ENCODE data around the gene ZNF586.
"Not testable (repeated sequence)": the region's sequence is repeated elsewhere in the genome, so short reads cannot be mapped to it uniquely, and the experiment has no call there.

ZNF586 gene

GRCh38 chr19:57812226-57812625, 42.8 kb downstream of the ZNF586 start:
- H3K4me3 ChIP-seq (ENCODE audit: low read depth in 1 of 5, low read length in 5 of 5), result no peak overlapping the region
- H3K36me3 ChIP-seq (ENCODE audit: control insufficient read depth in 5 of 5, insufficient read depth in 5 of 5, low read length in 5 of 5), result peaks cover 10 to 42% (median 20%) of the 10 kb centered on the region in 5 donors
- no peaks in the 10 kb centered on the region for H3K27me3 ChIP-seq (ENCODE audit: control insufficient read depth in 5 of 5, insufficient read depth in 4 of 5, low read length in 5 of 5)
- peaks cover 0 to 2% (median 0%) of the 10 kb centered on the region in 5 donors for H3K9me3 ChIP-seq (ENCODE audit: control insufficient read depth in 5 of 5, low read length in 5 of 5)
- no peak overlapping the region for H3K27ac ChIP-seq (ENCODE audit: low read depth, low read length)
- H3K4me1 ChIP-seq (ENCODE audit: control insufficient read depth in 5 of 5, insufficient read depth in 5 of 5, low read length in 5 of 5), result peaks cover 13 to 26% (median 18%) of the 10 kb centered on the region in 5 donors
- no peak overlapping the region for H3K9ac ChIP-seq (ENCODE audit: low read length in 5 of 5)

DNA sequence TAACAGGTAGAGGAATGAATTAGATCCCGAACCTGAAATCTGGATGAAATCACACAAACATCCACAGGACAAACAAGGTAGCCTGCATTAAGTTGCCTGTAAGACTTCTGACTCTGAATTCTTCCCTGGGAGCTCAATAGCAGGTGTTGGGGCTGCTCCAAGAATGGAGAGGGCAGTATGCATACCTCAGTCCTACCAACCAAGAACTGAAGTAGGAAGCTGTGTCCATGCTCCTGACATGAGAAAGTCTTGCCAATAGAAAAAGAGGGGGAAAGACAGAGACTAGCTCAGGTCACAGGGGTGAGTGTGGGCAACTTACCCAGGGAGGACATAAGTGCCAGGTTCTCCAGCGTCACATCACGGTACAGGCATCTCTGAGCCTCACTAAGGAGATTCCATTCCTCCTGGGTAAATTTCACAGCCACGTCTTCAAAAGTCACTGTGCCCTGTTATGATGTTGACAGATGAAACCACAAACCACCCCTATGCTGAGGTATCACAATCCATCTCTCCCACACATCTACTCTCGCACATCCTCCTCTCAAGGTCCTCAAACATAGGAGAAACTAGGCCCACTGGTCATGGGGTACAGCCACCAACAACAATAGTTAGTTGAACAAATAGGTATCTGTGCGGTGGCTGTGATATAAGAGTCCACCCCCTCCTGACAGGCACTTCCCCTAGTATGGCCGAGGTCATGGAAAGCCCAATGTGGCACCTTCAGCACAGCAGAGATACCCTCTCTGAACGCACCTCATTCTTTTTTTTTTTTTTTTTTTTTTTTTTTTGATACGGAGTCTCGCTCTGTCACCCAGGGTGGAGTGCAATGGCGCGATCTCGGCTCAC, 43.7 kb downstream of the ZNF586 start:
- not testable (repeated sequence) for H3K27ac ChIP-seq (ENCODE audit: low read depth, low read length); H3K4me3 ChIP-seq (ENCODE audit: low read depth in 1 of 5, low read length in 5 of 5); H3K9ac ChIP-seq (ENCODE audit: low read length in 5 of 5); H3K27me3 ChIP-seq (ENCODE audit: control insufficient read depth in 5 of 5, insufficient read depth in 4 of 5, low read length in 5 of 5); H3K9me3 ChIP-seq (ENCODE audit: control insufficient read depth in 5 of 5, low read length in 5 of 5)
- Histone ChIP-seq H3K36me3 (ENCODE audit: control insufficient read depth in 5 of 5, insufficient read depth in 5 of 5, low read length in 5 of 5) (peaks cover 8 to 35% (median 13%) of the 10 kb centered on the region in 5 donors), H3K4me1 (ENCODE audit: control insufficient read depth in 5 of 5, insufficient read depth in 5 of 5, low read length in 5 of 5) (peaks cover 7 to 20% (median 18%) of the 10 kb centered on the region in 5 donors)

- Histone ChIP-seq H3K36me3 (ENCODE audit: control insufficient read depth in 5 of 5, insufficient read depth in 5 of 5, low read length in 5 of 5) (peaks cover 4 to 29% (median 11%) of the 10 kb centered on the region in 5 donors), H3K4me3 (ENCODE audit: low read depth in 1 of 5, low read length in 5 of 5) (peak overlapping the region; percentile 91 to 99 (median 97)), H3K27me3 (ENCODE audit: control insufficient read depth in 5 of 5, insufficient read depth in 4 of 5, low read length in 5 of 5) (no peaks in the 10 kb centered on the region), H3K9ac (ENCODE audit: low read length in 5 of 5) (peak overlapping the region in 4 of 5 donors; percentile 88 to 96 (median 94)), H3K9me3 (ENCODE audit: control insufficient read depth in 5 of 5, low read length in 5 of 5) (no peaks in the 10 kb centered on the region), H3K27ac (ENCODE audit: low read depth, low read length) (peak overlapping the region; percentile 65), H3K4me1 (ENCODE audit: control insufficient read depth in 5 of 5, insufficient read depth in 5 of 5, low read length in 5 of 5) (peaks cover 4 to 24% (median 19%) of the 10 kb centered on the region in 5 donors)
Measured at GRCh38 chr19:57813919-57814504, 44.5 kb downstream of the ZNF586 start.

GRCh38 chr19:57814505-57815246, 45.2 kb downstream of the ZNF586 start, which contains the start of gene ZNF552:
ZNF552 (minus strand) TSS chr19:57814913; CDS start chr19:57814743, 170 bp downstream.
- Histone ChIP-seq H3K9me3 (ENCODE audit: control insufficient read depth in 5 of 5, low read length in 5 of 5) (no peaks in the 10 kb centered on the region), H3K4me3 (ENCODE audit: low read depth in 1 of 5, low read length in 5 of 5) (peak within 1 kb of the TSS; percentile 91 to 99 (median 97)), H3K27me3 (ENCODE audit: control insufficient read depth in 5 of 5, insufficient read depth in 4 of 5, low read length in 5 of 5) (no peaks in the 10 kb centered on the region), H3K36me3 (ENCODE audit: control insufficient read depth in 5 of 5, insufficient read depth in 5 of 5, low read length in 5 of 5) (peaks cover 0 to 23% (median 8%) of the 10 kb centered on the region in 5 donors), H3K27ac (ENCODE audit: low read depth, low read length) (peak within 1 kb of the TSS; percentile 65), H3K4me1 (ENCODE audit: control insufficient read depth in 5 of 5, insufficient read depth in 5 of 5, low read length in 5 of 5) (peaks cover 4 to 24% (median 19%) of the 10 kb centered on the region in 5 donors), H3K9ac (ENCODE audit: low read length in 5 of 5) (peak within 1 kb of the TSS in 4 of 5 donors; percentile 88 to 96 (median 94))

DNA sequence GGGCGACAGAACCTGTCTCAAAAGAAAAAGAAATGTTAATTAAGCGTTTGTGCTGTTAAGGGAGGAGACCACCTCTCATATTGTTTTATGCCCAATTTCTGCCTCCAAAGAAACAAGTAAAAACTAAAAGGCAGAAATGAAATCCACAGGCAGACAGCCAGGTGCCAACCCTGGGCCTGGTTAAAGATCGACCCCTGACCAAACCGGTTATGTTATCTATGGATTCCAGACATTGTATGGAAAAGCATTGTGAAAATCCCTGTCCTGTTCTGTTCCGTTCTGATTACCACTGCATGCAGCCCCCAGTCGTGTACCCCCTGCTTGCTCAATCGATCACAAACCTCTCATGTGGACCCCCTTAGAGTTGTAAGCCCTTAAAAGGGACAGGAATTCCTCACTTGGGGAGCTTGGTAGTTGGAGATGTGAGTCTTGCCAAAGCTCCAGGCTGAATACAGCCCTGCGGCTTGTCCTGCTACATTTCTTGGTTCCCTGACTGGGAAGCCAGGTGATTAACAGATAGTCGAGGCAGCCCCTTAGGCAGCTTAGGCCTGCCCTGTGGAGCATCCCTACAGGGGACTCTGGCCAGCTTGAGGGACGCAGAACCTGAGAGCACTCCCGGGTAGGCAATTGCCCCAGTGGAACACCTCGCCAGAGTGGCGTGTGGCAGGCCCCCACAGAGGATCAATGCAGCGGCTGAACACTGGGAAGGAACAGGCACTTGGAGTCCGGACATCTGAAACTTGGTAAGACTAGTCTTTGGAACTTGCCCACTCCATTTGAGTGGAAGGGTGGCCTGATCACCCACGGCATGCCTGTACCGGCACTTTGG, 46.0 kb downstream of the ZNF586 start:
- Histone ChIP-seq H3K9me3 (ENCODE audit: control insufficient read depth in 5 of 5, low read length in 5 of 5) (no peaks in the 10 kb centered on the region), H3K27ac (ENCODE audit: low read depth, low read length) (no peak overlapping the region), H3K9ac (ENCODE audit: low read length in 5 of 5) (peak overlapping the region in 2 of 5 donors; percentile 95 to 96), H3K36me3 (ENCODE audit: control insufficient read depth in 5 of 5, insufficient read depth in 5 of 5, low read length in 5 of 5) (peaks cover 0 to 15% (median 5%) of the 10 kb centered on the region in 5 donors), H3K4me3 (ENCODE audit: low read depth in 1 of 5, low read length in 5 of 5) (peak overlapping the region; percentile 55 to 99 (median 97)), H3K27me3 (ENCODE audit: control insufficient read depth in 5 of 5, insufficient read depth in 4 of 5, low read length in 5 of 5) (no peaks in the 10 kb centered on the region), H3K4me1 (ENCODE audit: control insufficient read depth in 5 of 5, insufficient read depth in 5 of 5, low read length in 5 of 5) (peaks cover 4 to 31% (median 27%) of the 10 kb centered on the region in 5 donors)

DNA sequence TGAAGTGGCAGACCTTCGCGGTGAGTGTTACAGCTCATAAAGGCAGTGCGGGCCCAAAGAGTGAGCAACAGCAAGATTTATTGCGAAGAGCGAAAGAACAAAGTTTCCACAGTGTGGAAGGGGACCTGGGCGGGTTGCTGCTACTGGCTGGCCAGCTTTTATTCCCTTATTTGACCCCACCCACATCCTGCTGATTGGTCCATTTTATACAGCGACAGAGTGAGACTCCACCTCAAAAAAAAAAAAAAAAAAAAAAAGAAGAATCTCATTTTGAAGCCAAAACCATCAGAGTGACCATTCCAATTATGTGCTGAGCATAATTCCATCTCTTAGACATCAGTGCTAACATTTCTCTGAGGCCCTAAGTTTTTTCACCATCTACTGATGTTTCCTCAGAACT, 47.2 kb downstream of the ZNF586 start:
- Histone ChIP-seq H3K4me1 (ENCODE audit: control insufficient read depth in 5 of 5, insufficient read depth in 5 of 5, low read length in 5 of 5) (peaks cover 4 to 36% (median 33%) of the 10 kb centered on the region in 5 donors), H3K9me3 (ENCODE audit: control insufficient read depth in 5 of 5, low read length in 5 of 5) (no peaks in the 10 kb centered on the region), H3K4me3 (ENCODE audit: low read depth in 1 of 5, low read length in 5 of 5) (no peak overlapping the region), H3K27ac (ENCODE audit: low read depth, low read length) (no peak overlapping the region), H3K36me3 (ENCODE audit: control insufficient read depth in 5 of 5, insufficient read depth in 5 of 5, low read length in 5 of 5) (peaks cover 0 to 10% (median 5%) of the 10 kb centered on the region in 5 donors), H3K27me3 (ENCODE audit: control insufficient read depth in 5 of 5, insufficient read depth in 4 of 5, low read length in 5 of 5) (no peaks in the 10 kb centered on the region), H3K9ac (ENCODE audit: low read length in 5 of 5) (no peak overlapping the region)

DNA sequence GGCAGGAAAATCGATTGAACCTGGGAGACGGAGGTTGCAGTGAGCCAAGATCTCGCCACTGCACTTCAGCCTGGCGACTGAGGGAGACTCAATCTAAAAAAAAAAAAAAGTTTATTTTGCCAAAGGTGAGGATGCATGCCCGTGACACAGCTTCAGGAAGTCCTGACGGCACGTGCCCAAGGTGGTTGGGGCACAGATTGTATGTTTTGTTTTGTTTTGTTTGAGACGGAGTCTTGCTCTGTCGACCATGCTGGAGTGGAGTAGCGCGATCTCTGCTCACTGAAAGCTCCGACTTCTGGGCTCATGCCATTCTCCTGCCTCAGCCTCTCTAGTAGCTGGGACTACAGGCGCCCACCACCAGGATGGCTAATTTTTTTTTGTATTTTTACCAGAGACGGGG, 48.5 kb downstream of the ZNF586 start:
- Histone ChIP-seq H3K27ac (ENCODE audit: low read depth, low read length) (no peak overlapping the region), H3K9ac (ENCODE audit: low read length in 5 of 5) (no peak overlapping the region), H3K4me3 (ENCODE audit: low read depth in 1 of 5, low read length in 5 of 5) (no peak overlapping the region), H3K27me3 (ENCODE audit: control insufficient read depth in 5 of 5, insufficient read depth in 4 of 5, low read length in 5 of 5) (no peaks in the 10 kb centered on the region), H3K36me3 (ENCODE audit: control insufficient read depth in 5 of 5, insufficient read depth in 5 of 5, low read length in 5 of 5) (no peaks in the 10 kb centered on the region), H3K4me1 (ENCODE audit: control insufficient read depth in 5 of 5, insufficient read depth in 5 of 5, low read length in 5 of 5) (peaks cover 3 to 35% (median 32%) of the 10 kb centered on the region in 5 donors), H3K9me3 (ENCODE audit: control insufficient read depth in 5 of 5, low read length in 5 of 5) (no peaks in the 10 kb centered on the region)

DNA sequence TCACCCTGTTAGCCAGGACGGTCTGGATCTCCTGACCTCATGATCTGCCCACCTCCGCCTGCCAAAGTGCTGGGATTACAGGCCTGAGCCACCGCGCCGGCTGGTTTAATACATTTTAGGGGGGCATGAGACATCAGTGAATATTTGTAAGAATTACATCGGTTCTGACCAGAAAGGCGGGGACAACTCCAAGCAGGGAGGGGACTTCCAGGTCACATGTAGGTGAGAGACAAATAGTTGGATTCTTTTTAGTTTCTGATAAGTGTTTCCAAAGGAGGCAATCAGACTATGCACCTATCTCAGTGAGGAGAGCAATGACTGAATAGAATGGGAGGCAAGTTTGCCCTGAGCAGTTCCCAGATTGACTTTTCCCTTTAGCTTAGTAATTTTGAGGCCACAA, 48.9 kb downstream of the ZNF586 start:
- no peak overlapping the region for H3K27ac ChIP-seq (ENCODE audit: low read depth, low read length)
- H3K9ac ChIP-seq (ENCODE audit: low read length in 5 of 5), result no peak overlapping the region
- H3K9me3 ChIP-seq (ENCODE audit: control insufficient read depth in 5 of 5, low read length in 5 of 5), result no peaks in the 10 kb centered on the region
- H3K27me3 ChIP-seq (ENCODE audit: control insufficient read depth in 5 of 5, insufficient read depth in 4 of 5, low read length in 5 of 5), result no peaks in the 10 kb centered on the region
- peaks cover 3 to 35% (median 32%) of the 10 kb centered on the region in 5 donors for H3K4me1 ChIP-seq (ENCODE audit: control insufficient read depth in 5 of 5, insufficient read depth in 5 of 5, low read length in 5 of 5)
- no peak overlapping the region for H3K4me3 ChIP-seq (ENCODE audit: low read depth in 1 of 5, low read length in 5 of 5)
- H3K36me3 ChIP-seq (ENCODE audit: control insufficient read depth in 5 of 5, insufficient read depth in 5 of 5, low read length in 5 of 5), result no peaks in the 10 kb centered on the region

DNA sequence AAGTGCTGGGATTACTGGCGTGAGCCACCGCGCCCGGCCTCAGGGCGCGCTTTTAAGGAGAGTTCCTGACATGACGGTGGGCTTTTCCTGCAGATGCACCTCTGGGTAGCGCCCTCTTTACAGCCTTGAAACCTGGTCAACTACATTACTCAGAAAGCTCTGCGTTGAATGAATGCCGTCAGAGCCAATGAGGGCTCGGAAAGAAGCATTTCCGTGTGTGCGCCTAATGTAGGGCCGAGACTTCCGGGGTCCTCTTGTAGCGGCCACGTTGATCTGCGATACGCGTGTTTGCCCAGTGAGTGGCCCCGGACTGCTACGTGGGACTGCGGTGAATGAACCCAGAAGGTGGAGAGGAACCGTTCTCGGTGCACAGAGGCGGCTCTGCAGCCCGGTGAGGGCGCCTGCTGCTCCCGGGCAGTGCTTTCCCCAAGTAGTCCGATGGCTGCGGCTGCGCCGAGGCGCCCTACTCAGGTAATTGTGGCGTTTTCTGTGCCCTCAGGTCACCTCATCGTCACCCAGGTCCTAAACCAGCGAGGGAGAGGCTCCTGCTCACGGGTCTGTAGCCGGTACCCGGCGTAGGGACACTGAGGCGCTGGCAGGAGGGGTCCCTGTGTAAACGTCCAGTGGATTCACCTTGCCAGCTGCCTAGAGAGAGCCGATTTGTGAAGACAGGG, 50.1 kb downstream of the ZNF586 start:
- peak overlapping the region; percentile 72 to 100 (median 98) for H3K9ac ChIP-seq (ENCODE audit: low read length in 5 of 5)
- no peaks in the 10 kb centered on the region for H3K9me3 ChIP-seq (ENCODE audit: control insufficient read depth in 5 of 5, low read length in 5 of 5)
- peak overlapping the region; percentile 86 to 99 (median 97) for H3K4me3 ChIP-seq (ENCODE audit: low read depth in 1 of 5, low read length in 5 of 5)
- peaks cover 0 to 23% (median 21%) of the 10 kb centered on the region in 5 donors for H3K4me1 ChIP-seq (ENCODE audit: control insufficient read depth in 5 of 5, insufficient read depth in 5 of 5, low read length in 5 of 5)
- H3K36me3 ChIP-seq (ENCODE audit: control insufficient read depth in 5 of 5, insufficient read depth in 5 of 5, low read length in 5 of 5), result no peaks in the 10 kb centered on the region
- peak overlapping the region; percentile 80 for H3K27ac ChIP-seq (ENCODE audit: low read depth, low read length)
- no peaks in the 10 kb centered on the region for H3K27me3 ChIP-seq (ENCODE audit: control insufficient read depth in 5 of 5, insufficient read depth in 4 of 5, low read length in 5 of 5)

Measured in subcutaneous abdominal adipose tissue (tissue), 5 donors.